GM18873 (cell line): Measurements from ENCODE around the gene EPHB1.
A peak's percentile ranks its signal among the peaks of the same experiment; 100 is the strongest.

Experiments used
- ATAC-seq: cut with Tn5 transposase; IDR thresholded peaks from one replicate; pipeline ENCODE4 v1.9.1; 2021; ENCODE audit warnings: mild to moderate bottlenecking, moderate library complexity, moderate number of reproducible peaks; ENCODE audit not compliant: unreplicated experiment, low FRiP score

EPHB1 gene

DNA sequence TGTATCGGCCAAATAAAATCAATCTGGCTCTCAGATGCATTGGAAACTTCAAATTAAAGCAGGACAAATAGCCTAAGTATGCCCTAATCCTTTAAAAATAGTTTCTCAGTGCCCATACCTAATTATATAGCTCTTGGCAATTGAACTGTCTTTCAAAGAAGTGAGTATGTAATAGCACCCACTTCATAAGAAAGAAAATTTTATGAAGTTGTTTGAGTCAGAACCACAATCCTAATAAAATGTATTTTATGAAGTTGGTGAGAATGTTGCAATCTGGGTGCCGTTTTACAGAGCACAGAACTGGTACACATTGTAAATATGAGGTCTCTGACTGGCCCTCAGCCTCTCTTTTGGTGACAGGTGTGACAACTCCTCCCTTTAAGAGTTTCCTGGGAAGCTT is 45.4 kb downstream of the EPHB1 start:
- ATAC-seq = no peak

DNA sequence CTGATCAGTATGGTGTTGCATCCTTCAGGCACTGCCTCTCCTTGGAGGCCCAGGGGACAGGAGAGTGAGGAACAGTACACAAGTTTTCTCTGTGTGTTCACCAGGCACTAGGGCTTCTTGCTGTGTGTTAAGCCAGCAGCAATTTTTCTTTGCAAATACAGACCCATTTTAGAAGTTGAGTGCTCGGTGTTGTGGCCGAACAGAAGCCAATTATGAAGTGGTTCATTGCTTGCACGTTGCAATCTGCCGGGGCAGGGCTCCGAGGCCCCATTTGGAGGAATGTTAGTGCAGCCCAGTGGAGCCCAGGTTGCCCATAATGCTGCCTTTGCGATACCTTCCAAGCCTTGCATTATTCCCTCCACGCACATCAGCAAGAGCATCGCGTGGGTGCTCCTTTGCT is 51.0 kb downstream of the EPHB1 start:
- ATAC-seq = no peak

DNA sequence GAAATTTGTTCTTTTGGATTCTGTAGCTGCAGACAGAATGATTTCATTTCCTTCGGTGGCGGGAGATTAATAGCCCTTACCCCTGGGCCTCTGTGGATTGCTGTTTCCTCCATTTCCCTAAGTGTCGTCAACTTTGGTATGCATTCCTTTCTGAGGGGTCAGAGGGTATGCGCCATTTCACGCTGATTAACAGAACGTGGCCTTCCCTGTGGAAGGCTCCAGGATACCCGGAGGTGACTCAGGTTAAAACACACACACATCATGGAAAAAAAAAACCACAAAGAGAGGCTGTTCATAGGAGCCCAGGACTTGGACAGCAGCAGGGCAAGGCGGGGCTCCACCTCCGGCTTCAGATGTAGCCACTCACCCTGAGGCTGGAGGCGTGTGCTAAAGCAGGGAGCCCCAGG is 51.9 kb downstream of the EPHB1 start:
- ATAC-seq = no peak

DNA sequence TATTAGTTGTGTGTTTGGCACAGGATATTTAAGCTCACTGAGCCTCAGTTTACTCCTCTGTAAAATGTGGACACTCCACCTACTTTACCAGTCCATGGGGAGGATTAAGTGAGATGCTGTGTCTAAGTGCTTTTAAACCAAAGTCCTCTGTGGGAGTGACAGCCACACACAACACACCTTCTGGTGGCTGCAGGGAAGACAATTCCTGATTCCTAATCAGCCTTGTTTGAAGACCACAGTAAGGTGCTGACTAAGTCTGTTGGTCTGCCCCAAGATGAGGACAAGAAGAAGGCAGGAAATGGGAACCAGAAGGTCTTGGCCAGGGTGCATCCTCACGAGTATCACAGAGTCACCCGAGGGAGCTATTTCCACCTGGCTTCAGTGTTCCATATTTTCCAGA is 52.3 kb downstream of the EPHB1 start:
- ATAC-seq = no peak

DNA sequence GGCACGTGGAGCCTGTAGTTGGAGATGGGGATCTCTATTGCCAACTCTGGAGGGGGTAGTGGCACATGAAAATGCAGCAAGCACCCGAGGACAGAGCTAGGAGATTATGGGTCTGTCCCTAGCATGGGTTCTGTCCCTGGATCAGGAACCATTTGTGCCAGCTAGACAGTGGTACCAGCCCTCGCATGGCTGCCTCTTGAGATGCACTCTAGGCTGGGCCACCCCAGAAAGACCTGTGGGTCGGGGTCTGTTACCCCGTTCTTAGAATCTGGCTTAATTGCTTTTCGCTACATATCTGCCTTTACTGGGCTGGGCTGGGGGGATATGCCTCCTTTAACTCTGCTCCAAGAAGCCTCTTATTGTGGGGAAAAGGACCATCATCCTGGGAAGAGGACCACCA is 54.5 kb downstream of the EPHB1 start:
- no peak for ATAC-seq

DNA sequence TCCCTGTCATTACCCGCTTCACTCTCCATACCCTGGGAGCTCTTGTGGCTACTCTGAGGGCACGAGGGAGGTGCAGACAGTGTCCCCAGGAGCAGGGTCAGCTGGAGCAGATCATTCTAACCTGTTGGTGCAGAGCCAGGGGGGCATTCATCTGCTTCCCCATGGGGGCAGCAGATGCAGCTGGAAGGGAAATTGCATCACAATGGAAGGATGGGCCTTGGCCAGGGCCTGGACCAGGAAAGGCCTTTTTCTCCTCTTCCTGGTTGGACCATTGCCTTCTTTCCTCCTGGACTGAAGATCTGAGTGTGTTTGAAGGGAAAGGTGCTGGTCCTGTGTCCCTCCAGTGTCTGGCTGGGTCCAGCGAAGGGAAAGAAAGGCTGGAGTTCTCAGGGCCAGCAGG is 55.7 kb downstream of the EPHB1 start:
- ATAC-seq = no peak

DNA sequence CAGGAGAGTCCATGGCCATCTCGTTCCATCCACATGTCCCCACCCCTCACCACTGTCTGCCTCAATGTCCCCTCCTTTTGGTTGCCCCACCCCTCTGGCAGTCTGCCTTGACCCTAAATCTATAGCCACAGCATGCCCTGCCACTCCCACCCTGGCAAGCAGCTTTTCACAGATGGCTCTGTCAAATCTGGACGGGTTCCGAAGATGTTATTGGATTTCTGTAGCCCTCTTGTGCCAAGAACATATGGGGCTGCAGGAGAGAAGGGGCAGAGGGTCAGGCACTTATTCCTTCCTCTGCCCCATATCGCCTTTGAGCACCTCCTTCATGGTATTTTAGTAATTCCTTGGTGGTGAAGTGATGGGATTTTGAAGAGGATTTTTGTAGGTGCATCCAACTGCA is 57.1 kb downstream of the EPHB1 start:
- no peak for ATAC-seq

DNA sequence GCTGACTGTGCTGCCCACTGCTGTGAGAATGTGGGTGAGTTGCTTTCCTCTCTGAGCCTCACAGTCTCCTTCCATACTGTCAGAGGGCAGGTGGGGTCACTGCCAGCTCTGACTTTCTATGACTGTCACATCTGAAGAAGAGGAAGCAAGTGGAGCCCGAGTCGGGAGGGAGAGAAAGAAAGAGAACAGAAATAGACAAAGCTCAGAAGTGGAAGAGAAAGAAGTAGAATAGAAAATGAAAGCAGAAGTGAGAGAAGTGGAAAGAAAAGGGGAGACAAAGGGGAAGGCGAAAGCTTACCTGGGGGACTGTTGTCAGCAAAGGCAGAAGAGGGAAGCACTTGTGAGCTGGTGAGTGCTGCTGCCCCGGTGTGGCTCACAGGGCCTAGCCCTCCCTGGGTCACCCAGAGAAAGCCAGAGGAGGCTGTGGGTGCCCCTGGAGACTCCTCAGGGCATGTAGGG is 57.9 kb downstream of the EPHB1 start:
- peak; percentile 96 for ATAC-seq

DNA sequence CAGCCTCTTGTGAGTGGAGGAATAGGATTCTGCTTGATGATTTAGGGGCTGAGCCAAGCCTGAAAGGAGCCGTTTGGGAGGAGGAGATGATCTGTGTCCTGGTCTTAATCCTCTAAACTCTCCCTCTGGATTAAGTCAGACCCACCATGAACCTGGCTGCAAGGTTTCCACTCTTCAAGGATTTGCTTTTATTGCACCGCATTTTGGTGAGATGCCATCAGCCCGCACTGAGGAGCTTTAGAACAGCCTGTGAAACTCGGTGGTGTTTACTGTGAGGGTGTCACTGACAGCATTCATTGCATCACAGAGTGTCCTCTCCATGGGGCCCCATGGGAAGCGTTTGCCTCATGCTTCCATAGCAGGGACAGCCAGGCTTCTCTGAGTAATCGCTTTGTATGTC is 59.2 kb downstream of the EPHB1 start:
- ATAC-seq = no peak

DNA sequence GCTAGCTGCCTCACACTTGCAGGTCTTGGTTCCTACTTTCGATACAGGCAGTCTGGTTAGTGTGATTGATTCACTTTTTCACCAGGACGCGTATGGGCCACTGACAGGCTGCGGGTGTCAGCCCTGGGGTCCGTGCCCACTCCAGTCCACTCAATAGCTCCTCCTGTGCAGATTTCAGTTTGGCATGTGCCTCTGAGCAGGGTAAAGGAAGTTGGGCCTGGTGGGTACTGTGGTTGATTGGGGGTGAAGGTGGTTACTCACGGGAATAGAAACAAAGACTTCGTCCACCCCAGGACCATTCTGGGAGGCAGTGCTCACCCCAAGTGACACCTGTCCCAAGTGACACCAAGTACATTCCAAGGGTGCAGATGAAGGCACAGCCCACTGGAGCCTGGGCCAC is 62.3 kb downstream of the EPHB1 start:
- no peak for ATAC-seq

DNA sequence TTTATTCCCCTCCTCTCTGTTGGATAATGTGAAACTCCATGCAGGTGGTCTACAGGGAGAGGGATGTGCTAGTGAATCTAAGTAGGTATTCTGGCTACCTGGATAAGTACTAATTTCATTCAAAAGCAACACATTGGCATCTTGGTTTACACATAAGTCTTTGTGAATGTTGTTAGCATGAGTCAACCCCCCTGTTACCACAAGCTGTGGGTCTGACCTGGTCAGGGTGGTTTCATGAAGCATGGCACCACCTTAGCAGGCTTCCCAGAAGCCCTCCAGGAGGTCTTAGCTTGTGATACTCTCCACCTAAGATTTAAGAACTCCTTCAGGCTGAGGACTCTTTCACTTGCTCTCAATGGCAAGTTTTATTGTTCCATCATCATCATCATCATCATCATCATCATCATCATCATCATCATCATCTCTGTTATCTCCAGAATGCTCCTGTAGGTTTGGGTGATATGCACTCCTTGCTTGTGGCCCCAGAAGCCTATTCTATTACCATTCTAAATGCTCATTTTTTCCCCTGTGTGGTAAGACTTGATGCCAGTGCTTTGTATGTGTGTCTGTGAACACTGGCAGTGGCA is 62.8 kb downstream of the EPHB1 start:
- ATAC-seq = no peak

DNA sequence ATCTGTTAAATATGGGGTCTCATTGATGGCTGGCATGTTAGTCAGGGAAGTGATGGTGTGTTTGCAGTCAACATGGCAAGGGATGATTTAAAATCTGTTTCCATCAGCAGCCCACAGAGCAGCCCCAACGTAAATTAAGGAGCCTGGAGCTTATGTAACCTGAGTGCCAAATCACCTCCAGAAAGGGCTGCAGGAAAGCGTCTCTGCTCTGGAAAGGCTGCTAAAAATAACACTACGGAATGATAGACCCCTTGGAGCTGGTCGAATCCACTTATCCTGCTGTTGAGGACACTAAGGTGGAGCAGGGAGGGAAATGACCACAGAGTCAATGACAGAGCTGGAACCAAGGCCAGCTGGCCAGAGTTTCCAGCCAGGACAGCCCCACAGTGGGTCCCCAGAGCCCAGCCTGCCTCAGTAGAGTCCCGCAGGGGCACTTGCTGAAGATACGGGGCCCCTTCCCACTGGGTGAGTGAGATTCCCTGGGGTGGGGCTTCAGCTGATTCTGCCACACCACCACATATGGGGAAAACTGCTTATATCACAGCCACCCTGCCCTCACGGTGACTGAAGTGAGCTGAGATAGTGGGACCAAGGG is 63.5 kb downstream of the EPHB1 start:
- ATAC-seq = no peak

DNA sequence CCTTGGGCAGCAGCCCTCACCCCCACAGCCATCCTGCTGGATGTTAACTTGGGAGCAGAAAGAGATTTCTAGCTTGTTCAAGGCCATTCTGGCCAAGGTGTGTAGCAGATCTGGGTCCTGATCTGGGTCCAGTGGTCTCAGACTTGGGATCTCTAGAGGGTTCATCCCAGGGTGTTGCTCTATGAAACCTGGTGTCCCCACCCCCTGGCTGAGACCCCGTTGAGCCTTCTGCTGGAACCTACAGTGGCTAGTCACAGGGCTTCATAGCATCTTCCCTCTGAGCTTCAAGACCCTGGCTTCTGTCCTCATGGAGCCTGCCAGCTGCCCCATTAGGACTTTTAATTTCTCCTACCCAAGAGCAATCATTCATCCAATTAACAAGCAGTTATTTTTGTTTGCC is 64.3 kb downstream of the EPHB1 start:
- no peak for ATAC-seq

DNA sequence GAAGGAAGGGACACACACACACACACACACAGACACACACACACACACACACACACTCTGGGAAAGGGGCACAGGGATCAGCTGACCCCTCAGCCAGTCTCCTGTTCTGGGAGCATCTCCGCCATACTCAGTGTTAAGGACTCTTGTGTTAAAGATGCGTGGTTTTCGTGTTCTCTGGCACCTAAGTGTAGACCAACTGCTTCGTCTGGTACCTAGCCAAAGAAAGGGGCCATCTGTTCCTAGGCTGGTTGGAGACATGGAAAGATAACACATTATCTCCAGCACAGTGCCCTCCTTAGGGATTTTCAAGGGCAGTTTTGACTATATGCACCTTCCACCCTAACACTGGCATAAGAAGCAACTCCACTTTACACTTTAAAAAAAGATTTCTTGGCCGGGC is 65.1 kb downstream of the EPHB1 start:
- ATAC-seq = no peak

DNA sequence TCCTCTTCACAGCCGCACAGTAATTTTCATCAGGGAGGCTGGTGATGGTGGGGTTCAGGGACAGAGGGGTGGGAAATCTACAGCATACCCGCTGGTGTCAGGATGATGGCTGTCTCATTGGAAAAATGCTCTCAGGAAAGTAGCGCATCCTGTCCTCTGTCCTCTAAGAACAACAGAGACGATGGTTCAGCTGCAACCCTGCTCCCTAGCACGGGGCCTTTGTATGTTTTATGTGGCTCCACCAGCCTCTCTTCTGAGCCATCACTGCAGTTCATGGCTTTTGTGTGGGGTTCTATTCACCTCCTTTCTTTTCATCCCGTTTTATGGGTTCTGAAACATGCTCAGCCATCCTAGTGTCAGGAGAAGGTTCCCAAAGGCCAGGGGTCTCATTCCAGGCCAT is 68.9 kb downstream of the EPHB1 start:
- ATAC-seq = no peak

DNA sequence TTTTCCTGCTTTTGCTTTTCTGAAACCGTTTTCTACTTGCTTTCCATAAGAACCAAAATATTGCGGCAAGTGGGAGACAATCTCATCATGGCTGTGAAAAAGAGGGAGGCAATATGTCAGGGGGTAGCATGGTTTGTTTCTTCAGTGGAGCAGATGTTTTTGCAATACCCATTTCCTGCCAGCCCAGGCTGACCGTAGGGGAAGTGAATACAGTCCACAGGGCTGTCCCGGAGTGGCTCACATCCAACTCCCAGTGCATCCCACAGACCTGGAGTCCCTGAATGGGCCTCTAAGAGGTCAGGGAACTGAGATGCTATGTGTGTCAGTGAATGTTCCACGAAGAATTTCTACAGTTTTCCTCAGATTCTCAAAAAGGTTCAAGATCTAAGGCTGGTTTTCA is 69.6 kb downstream of the EPHB1 start:
- no peak for ATAC-seq

DNA sequence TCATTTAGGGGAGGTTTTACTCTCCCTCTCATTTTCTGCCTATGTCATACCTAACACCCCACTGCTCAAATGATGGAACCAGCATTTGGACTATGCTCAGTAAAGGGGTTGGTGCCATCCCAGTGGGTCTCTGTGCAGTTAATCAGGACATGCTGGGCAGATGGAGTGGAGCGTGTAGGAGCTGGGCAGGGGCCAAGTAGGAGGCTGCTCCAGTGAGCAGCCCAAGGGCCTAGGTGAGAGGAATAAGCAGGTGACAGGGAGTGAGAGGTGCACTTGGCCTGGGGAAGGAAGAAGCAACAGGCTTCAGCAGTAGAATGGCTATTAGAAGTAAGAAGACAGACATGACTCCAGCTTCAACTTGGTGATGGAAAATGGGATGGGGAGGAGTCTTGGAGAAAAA is 72.2 kb downstream of the EPHB1 start:
- ATAC-seq = no peak

DNA sequence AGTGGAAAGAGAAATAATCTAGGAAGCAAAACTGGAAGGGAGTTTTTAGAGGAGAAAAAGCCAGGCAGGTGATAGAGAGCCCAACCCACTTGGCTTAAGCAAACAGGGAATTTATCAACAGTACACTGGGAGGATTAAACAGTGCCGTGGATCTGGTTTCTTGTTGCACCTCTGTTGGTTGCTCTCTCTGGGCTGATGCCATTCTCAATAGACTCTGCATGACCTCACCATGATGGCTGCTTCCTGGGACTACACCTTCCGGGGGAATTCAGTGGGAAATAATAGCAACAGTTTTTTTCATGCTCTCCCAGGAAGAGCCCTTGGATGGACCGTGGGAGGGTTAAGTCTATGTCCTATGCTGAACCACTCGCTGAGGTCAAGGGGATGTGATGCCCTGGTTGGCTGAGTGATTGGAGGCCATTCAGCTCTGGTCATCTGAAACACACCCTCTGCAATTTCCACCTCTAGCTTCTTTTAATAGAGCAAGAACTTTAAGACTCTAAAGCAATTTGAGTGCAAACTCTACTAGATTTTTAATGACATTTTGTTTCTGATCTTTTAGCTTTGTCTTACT is 74.2 kb downstream of the EPHB1 start:
- ATAC-seq = no peak

DNA sequence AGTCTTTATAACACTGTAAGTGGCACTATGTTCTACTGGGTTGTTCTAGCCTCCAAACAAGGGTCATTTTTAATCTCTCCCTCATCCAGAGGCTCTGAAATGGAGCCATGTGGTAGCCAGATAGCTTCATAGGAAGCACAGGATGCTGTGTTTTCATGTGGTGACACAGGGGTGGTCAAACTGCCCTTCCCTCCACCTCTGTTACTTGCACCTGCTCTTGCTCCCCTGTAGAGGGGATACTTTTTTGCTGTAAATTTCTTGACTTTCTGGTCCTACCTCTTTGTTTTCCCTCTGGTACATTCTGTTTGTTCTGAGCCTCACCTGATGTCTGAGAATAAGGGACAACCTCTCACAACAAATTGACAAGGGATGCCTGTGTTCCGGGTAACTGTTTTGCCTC is 76.8 kb downstream of the EPHB1 start:
- no peak for ATAC-seq

DNA sequence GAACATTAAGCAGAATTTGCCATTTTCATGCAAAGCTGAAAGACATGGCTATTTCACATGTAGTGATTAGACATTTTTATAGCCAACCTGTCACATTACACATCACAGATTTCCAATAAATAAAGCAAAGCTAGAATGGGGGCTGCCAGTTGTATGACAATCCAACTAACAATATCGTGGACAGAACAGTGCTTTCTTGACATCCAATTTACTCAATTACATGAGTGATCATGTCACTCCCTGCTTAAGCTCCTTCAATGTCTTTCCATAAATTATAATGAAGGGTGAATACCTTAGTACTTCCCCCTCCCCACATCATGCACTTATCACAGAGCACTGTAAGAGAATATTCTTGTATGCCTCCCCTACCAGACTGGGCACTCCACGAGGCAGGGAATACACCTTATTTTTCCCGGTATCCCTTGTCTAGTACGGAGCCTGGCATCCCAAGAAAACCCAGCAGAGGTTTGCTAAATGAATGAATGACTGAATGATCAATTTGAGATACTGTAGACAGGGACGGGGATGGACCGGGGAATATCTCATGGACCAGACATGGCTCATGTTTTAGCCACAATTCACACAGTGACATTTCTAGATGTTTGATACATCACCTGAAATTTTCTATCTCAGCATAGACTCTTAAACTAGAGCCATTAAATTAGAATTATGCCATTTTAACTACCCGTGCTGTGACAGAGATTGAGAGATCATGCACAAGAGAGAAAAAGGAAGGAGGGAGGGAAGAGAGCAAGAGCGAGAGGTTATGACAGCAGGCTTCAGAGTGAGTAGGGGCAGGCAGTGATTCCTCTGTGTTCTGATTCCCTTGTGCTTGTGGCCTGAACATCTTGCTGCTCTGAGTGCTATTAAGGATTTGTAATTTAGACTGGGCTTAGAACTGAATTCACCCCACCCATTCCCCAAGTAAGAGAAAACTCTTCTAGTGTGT is 77.7 kb downstream of the EPHB1 start:
- no peak for ATAC-seq

DNA sequence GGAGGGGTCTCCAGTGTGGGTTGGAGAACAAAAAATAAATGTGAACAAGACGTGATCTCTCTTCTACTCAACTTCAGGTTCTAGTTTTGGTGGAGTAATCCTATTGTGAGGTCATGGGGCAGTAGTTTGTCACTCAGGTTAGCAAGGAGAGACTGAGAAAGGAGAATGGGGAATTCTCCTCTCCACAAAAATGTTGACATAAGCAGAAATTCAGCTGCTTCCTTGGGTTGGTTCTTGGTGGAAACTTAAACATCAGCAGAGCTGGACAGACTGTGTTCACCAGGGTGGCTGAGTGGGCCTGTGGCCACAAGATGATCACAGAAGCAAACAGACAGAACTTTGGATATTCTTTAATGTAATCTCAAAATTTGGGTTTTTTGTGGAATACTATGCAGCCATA is 78.7 kb downstream of the EPHB1 start:
- no peak for ATAC-seq
